HepG2 (cell line): ENCODE data around the gene OSM. TPM values are rescaled to one million over a fixed set of nuclear protein-coding genes. Genes with fewer than 3 reads are reported as not detected.

ENCODE experiments used
- ELF4 ChIP-seq: sonication (generic); formaldehyde crosslinking; IDR thresholded peaks from 2 replicates; pipeline ENCODE4 v1.5.0; 2020; ENCODE audit warnings: missing genetic modification reagents, mild to moderate bottlenecking, moderate library complexity, borderline replicate concordance
- PAXIP1 ChIP-seq: sonication (generic); formaldehyde crosslinking; conservative IDR thresholded peaks from 2 replicates; pipeline ENCODE4 v1.4.0; 2020; ENCODE audit warnings: mild to moderate bottlenecking, missing genetic modification reagents, moderate library complexity
- POGZ ChIP-seq: sonication (generic); formaldehyde crosslinking; IDR thresholded peaks from 2 replicates; pipeline ENCODE4 v1.4.0; 2020; ENCODE audit warnings: mild to moderate bottlenecking, missing genetic modification reagents
- SMARCC2 ChIP-seq: fragments of 450-650 bp; IDR thresholded peaks from 2 replicates; pipeline ENCODE4 v1.6.1; 2017; ENCODE audit warnings: antibody characterized with exemption, mild to moderate bottlenecking
- USF2 ChIP-seq, 2 experiments: sonication (generic) in 1 of 2; formaldehyde crosslinking in 1 of 2; IDR thresholded peaks; 2 replicates each; pipeline versions ENCODE4 v1.5.1 to v1.6.1; 2011 to 2020; ENCODE audit warnings: borderline replicate concordance in 1 of 2, low read depth in 1 of 2, low read length in 1 of 2, mild to moderate bottlenecking in 1 of 2, missing genetic modification reagents in 1 of 2, moderate library complexity in 1 of 2
- ZNF446 ChIP-seq: sonication (generic); formaldehyde crosslinking; IDR thresholded peaks from 2 replicates; pipeline ENCODE4 v1.5.0; 2020; ENCODE audit warnings: mild to moderate bottlenecking, missing genetic modification reagents
- ZNF709 ChIP-seq: sonication (generic); formaldehyde crosslinking; IDR thresholded peaks from 2 replicates; pipeline ENCODE4 v1.5.0; 2020; ENCODE audit warnings: mild to moderate bottlenecking, missing genetic modification reagents
- polyA plus RNA-seq, 8 experiments: library from polyadenylated mRNA; depleted of rRNA in 3 of 8; stranded (reverse) in 7 of 8; unstranded in 1 of 8; fragments of >200 nt; fragmentation: Illumina TruSeq in 4 of 8; extraction: Trizol in 4 of 8; gene quantifications; 2 replicates each; pipeline versions ENCODE4 v1.2.1 to v1.2.3, GENCODE V29; 2011 to 2016; ENCODE audit warnings: low read depth in 4 of 8, missing spikeins in 1 of 8, mixed read lengths in 1 of 8; ENCODE audit not compliant: insufficient read depth in 1 of 8
- total RNA-seq, 5 experiments: library from RNA; depleted of rRNA; stranded (reverse); fragments of >200 nt; fragmentation: Illumina TruSeq; extraction: Trizol; gene quantifications; 2 replicates each; pipeline ENCODE4 v1.2.3, GENCODE V29; 2016; ENCODE audit warnings: low read depth in 1 of 5

The OSM gene
- total and polyA plus RNA-seq, 2 of the 13 experiments (the other 11 are each of a cell fraction or from before 2014, with no cell fraction given): not detected

- TF ChIP-seq PAXIP1 (no peak), ZNF446 (CRISPR knock-in tag) (no peak), ELF4 (CRISPR knock-in tag) (no peak), SMARCC2 (no peak), USF2 (IDR thresholded peaks at IDR 0.05; ENCODE audit: low read depth, low read length) (no peak), USF2 (CRISPR knock-in tag; IDR thresholded peaks at IDR 0.05; ENCODE audit: borderline replicate concordance) (no peak), ZNF709 (no peak), POGZ (no peak)
- TF ChIP-seq, all 625 proteins: peak for 0
Measured at GRCh38 chr22:30219668-30220278, 46.9 kb downstream of the OSM start (continued).
